WI38 (cell line): ENCODE measurements around the gene BAMBI.
A peak's percentile ranks its signal among the peaks of the same experiment; 100 is the strongest.
"Not testable (repeated sequence)": the region's sequence is repeated elsewhere in the genome, so short reads cannot be mapped to it uniquely, and the experiment has no call there.

Experiments
- H3K4me3 ChIP-seq: 2 replicates; pipeline ENCODE4 v1.5.1; 2011; ENCODE audit warnings: low read depth, mild to moderate bottlenecking, control low read depth, low read length
- CTCF ChIP-seq: IDR thresholded peaks from 2 replicates; pipeline ENCODE4 v1.5.1; 2012; ENCODE audit warnings: low read depth, mild to moderate bottlenecking, control low read depth, low read length

The BAMBI gene

GRCh38 chr10:28638392-28638791 is 38.9 kb upstream of the BAMBI start:
- no peak for TF ChIP-seq CTCF
- no peak overlapping the region for H3K4me3 ChIP-seq

DNA sequence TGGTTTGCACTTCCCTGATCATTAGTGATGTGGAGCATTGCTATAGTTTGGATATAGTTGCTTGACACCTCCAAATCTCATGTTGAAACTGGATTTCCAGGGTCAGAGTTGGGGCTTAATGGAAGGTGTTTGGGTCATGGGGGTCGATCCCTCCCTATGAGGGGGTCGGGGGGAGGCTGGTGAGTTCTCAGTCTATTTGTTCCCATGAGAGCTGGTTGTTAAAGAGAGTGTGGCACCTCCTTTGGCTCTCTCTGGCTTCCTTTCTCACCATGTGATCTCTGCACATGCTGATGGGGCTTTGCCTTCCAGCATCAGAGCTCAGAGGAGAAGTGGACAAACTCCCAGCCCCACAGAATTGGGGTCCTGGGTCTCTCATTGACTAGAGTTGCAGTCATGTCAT is 36.8 kb upstream of the BAMBI start:
- TF ChIP-seq CTCF: no peak
- no peak overlapping the region for H3K4me3 ChIP-seq

- TF ChIP-seq CTCF: no peak
- no peak overlapping the region for H3K4me3 ChIP-seq
Observed at GRCh38 chr10:28644647-28645046, 32.7 kb upstream of the BAMBI start.

GRCh38 chr10:28652106-28652505 is 25.2 kb upstream of the BAMBI start:
- no peak overlapping the region for H3K4me3 ChIP-seq
- TF ChIP-seq CTCF: no peak

DNA sequence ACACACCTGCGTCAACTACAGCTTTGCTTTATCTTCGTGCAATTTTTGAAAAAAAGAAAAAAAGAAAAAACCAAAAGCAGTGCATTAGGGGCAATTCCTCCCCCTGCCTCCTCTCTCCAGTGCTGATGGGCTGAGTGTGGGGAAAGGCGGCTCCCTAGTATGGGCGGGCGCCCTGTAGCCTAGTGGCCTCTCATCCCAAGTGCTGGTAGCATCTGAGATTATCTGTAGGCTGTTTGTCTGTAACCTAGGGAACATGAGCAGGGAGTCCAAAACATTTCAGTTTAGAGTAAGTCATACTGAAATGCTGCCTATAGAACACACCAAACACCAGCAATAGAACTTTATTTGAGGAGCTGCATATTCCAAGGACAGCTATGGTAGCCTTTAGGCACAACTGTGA is 24.6 kb upstream of the BAMBI start:
- no peak for TF ChIP-seq CTCF
- no peak overlapping the region for H3K4me3 ChIP-seq

DNA sequence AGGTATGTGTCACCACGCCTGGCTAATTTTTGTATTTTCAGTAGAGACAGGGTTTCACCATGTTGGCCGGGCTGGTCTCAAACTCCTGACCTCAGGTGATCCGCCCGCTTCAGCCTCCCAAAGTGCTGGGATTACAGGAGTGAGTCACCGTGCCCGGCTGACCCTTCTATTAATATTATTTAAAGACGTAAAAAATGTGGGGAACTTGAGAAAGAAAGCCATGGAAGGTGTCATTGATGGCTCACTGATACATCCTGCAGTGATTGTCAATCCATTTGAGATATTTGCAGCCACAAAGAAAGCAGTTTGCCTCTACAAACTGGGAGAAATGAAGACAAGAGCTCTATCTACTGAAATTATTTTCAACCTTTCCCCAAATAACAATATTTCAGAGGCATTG is 18.5 kb upstream of the BAMBI start:
- H3K4me3 ChIP-seq: not testable (repeated sequence)

GRCh38 chr10:28661035-28661434 is 16.3 kb upstream of the BAMBI start:
- no peak overlapping the region for H3K4me3 ChIP-seq
- no peak for TF ChIP-seq CTCF

- no peak overlapping the region for H3K4me3 ChIP-seq
- TF ChIP-seq CTCF: peak; percentile 99
Observed at GRCh38 chr10:28663576-28664368, 13.5 kb upstream of the BAMBI start.
